NCI-H2171 treated with DMSO at 0.1 percent for 48 hours (cell line): ENCODE results near the gene ATXN1L.
A peak's percentile ranks its signal among the peaks of the same experiment; 100 is the strongest.
"Not testable (repeated sequence)": the region's sequence is repeated elsewhere in the genome, so short reads cannot be mapped to it uniquely, and the experiment has no call there.

Experiments
- DNase-seq: peaks from one replicate; lab custom pipeline; 2025; lab: John Stamatoyannopoulos, UW

Gene ATXN1L

DNA sequence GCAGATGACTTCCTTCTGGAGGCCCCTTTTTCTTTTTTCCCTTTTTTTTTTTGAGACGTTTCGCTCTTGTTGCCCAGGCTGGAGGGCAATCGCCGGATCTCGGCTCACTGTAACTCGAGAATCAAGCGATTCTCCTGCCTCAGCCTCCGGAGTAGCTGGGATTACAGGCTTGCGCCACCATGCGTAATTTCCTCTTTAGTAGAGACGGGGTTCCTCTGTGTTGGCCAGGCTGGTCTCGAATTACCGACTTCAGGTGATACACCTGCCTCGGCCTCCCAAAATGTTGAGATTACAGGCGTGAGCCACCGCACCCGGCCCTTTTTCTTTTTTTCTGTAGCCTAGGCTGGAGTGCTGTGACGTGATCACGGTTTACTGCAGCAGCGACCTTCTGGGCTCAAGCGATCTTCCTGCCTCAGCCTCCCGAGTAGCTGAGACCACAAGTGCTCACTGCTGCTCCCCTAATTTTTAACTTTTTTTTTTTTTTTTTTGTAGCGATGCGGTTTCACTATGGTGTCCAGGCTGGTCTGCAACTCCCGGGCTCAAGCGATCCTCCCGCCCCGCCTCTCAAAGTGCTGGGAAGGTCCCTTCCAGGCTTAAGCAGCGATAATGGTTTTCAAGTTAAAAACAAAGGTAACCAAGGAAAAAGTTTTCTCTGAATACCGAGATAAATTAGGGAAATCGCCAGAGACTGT lies 48.6 kb downstream of the ATXN1L start:
- DNase-seq = peak; percentile 77

DNA sequence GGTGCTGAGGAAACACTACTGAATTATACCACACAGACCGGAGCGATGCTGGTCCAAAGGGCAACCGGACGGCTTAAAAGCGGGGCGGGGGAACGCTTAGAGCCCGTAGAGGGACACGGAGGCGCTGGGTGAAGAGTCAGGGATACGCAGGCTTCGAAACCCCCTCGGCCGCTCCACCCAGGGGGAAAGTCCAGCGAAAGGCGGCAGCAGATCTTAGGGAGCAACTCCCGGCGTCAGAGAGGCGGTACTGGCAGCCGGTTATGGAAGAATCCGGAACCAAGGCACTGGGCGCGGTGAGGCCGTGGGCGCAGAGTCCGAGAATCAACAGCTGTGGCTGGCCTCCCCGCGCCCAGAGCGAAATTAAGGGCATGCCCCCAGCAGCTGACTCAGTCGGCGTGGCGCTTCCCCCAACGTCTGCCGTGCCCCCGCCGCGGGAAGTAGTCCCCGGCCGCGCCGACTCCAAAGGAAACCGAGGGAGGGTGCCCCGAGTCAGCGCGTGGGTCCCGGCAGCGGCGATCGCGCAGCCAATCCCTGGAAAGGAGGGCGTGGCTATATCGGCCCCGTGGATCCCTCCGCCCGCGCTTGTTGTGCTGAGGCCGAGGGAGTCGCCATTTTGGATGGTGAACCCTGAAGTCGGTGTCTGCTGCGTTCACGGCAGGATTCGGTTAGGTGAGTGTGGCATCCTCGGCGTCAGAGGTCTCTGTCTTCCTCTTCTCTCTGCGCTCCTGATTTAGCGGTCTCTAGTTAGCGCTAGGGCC lies 49.3 kb downstream of the ATXN1L start, which contains the start of gene IST1:
IST1 (plus strand) TSS at position 611 of the 758 bp plus-strand sequence. CDS start 20,110 bp downstream, outside the sequence.
- DNase-seq = peak; percentile 95

DNA sequence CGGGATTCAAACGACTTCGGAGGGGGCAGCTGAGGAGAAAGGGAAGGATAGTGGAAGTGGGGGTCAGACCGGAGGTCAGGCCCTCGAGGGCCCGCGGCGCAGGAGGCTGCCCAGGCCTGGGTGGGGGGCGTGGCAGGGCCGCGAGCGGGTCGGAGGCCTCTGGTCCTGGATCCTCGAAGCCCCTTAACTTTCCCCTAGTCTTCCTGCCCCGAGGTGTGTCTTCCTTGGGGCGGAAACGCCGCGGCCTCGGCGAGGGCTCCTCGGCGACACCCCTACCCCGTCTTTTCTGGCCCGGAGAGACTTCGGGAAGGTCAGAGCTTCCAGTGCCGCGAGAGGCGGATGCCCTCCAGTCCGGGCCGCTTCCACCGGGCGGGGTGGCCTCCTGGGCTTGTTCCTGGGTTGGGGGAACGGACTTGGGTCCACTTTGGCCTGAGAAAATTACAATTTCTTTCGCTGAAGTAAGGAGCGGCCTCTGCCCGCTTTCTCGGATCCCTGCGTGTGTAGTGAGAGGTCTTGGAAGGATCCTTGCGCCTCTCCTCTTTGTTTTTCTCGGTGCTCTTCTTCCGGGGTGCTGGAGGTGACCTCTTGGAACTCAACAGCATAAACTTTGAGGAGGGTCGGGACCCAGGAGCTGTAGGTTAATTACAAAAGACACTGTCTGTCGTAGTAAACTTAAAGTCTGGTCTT lies 50.0 kb downstream of the ATXN1L start:
- DNase-seq = peak; percentile 16

DNA sequence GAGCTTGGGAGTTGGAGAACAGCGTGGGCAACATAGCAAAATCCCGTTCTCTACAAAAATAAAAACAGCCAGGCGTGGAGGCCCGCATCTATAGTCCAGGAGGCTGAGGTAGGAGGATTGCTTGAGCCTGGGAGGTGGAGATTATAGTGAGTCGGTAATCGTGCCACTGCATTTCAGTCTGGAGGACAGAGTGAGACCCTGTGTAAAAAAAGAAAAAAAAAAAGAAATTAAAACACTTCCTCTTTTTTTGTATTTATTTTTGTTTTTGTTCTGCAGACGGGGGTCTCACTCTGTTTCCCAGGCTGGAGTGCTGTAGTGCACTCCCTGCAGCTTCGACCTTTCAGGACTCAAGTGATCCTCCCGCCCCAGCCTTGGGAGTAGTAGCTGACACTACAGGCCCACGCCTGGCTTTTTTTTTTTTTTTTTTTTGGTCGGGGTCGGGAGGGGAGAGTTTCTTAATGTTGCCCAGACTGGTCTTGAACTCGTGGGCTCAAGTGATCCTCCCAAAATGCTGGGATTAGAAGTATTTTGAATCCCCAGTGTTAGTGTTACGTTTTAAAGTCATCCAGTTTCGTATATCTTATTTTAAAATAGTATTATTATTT lies 51.1 kb downstream of the ATXN1L start:
- DNase-seq = no peak

DNA sequence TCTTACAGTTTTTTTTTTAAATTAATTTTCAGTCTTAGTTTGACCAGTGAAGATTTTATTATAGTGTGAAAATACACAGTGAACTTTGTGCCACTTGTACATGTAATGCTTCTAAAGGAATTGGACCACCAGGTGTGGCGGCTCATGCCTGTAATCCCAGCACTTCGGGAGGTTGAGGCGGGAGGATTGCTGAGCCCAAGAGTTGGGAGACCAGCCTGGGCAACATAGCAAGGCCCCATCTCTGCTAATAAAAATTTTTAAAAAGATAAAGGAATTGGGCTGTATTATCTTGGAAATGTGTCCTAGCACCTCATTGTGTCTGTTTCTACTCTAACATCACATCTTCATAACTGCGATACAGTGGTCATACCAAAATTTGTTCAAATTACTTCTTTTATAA lies 53.4 kb downstream of the ATXN1L start:
- DNase-seq = no peak

DNA sequence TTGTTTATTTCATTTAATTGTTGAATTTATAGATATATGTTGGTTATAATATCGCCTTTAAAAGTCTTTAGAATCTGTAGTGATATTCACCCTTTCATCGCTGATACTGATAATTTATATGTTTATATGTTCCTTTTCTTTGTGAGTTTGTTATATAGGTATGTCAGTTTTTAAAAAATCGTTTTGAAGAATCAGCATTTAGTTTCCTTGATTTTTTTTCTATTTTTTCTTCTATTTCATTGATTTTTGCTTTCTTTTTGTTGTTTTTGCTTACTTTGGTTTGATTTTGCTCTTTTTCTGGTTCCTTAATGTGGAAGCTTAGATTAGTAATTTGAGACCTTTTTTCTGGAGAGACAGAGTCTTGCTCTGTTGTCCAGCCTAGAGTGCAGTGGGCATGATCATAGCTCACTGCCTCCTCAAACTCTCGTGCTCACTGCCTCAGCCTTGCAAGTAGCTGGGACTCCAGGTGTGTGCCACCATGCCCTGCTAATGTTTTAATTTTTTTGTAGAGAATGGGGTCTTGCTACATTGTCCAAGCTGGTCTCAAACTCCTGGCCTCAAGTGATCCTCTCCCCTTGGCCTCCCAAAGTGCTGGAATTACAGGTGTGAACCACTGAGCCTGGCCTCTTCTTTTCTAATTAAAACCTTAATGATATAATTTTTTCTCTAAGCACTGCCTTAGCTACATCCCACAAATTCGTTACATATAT lies 57.0 kb downstream of the ATXN1L start:
- DNase-seq = no peak

DNA sequence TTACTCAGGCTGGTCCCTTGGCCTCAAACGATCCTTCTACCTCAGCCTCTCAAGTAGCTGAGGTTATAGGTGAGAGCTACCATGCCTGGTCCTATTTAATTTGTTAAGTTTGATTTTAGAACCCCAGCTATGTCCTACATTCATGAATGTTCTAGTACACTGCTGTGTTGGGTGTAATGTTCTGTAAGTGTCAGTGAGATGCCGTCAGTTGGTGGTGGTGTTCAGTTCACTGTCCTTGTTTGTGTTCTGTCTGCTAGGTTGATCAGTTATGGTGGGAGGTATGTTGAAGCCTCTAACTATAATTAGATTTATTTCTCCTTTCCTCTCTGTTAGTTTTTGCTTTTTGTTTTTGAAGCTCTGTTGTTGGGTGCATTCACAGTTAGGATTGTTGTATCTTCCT lies 57.8 kb downstream of the ATXN1L start:
- DNase-seq = no peak

DNA sequence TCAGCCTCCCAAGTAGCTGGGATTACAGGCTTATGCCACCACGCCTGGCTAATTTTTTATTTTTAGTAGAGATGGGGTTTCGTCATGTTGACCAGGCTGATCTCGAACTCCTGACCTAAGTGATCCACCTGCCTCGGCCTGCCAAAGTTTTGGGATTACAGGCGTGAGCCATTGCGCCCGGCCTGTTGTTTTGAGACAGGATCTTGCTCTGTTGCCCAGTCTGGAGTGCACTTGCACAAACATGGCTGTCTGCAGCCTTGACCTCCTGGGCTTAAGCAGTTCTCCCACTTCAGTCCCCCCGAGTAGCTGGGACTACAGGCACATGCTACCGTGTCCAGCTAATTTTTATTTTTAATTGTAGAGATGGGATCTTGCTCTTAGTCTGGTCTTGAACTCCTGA lies 58.5 kb downstream of the ATXN1L start:
- no peak for DNase-seq

DNA sequence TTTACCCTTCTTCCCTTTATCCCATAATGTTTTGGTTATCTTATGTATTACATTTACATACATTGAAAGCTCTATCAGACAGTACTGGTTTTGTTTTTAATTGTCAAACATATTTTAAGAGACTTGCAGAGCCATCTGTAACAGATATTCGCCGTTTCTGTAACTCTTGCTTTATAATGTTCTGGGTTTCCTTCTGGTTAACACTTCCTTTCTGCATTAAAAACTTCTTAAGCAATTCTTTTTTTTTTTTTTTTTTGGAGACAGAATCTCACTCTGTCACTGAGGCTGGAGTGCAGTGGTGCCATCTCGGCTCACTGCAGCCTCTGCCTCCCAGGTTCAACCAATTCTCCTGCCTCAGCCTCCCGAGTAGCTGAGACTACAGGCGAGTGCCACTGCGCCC lies 60.0 kb downstream of the ATXN1L start:
- DNase-seq = not testable (repeated sequence)
